Right atrium auricular region (tissue), 2 donors: Measurements from ENCODE around the gene MAP1B. TPM values are rescaled to one million over a fixed set of nuclear protein-coding genes. Genes with fewer than 3 reads are reported as not detected.
A peak's percentile ranks its signal among the peaks of the same experiment; 100 is the strongest.

ENCODE experiments used
- DNase-seq: peaks from one replicate; pipeline ENCODE4 v3.0.0-alpha.2; 2019; ENCODE audit warnings: low spot score
- H3K27ac ChIP-seq, 2 donors: fragments of 200-600 bp; sonication (generic); 1 replicate in 1 of 2; 2 replicates in 1 of 2; pipeline ENCODE4 v1.5.1; 2016 to 2019
- H3K27me3 ChIP-seq, 2 donors: fragments of 200-600 bp; sonication (generic); one replicate each; pipeline versions ENCODE4 v1.5.1 to v1.6.0; 2017 to 2019
- H3K36me3 ChIP-seq: fragments of 200-600 bp; sonication (generic); one replicate; pipeline ENCODE4 v1.5.1; 2016
- H3K4me1 ChIP-seq, 2 donors: fragments of 200-600 bp; sonication (generic); one replicate each; pipeline versions ENCODE4 v1.5.1 to v1.6.0; 2017 to 2019
- H3K4me3 ChIP-seq, 2 donors: fragments of 200-600 bp; sonication (generic); 1 replicate in 1 of 2; 2 replicates in 1 of 2; pipeline ENCODE4 v1.5.1; 2017 to 2019; ENCODE audit warnings: mild to moderate bottlenecking in 1 of 2, moderate library complexity in 1 of 2
- H3K9me3 ChIP-seq, 2 donors: fragments of 200-600 bp; sonication (generic); one replicate each; pipeline ENCODE4 v1.5.1; 2019
- total RNA-seq, 2 donors: library from RNA; depleted of rRNA; stranded (reverse); fragments of >200 nt; gene quantifications; one replicate each; pipeline ENCODE4 v1.1.0, GENCODE V29; 2016
- TF ChIP-seq, protein P1 (sequence below), 2 donors: fragments of 200-600 bp; sonication (generic); IDR thresholded peaks; one replicate each; pipeline ENCODE4 v1.5.1; 2019; ENCODE audit warnings: antibody characterized with exemption in 2 of 2

The MAP1B gene
- total RNA-seq, 2 donors from 2014 or later, result 203 to 558 TPM

DNA sequence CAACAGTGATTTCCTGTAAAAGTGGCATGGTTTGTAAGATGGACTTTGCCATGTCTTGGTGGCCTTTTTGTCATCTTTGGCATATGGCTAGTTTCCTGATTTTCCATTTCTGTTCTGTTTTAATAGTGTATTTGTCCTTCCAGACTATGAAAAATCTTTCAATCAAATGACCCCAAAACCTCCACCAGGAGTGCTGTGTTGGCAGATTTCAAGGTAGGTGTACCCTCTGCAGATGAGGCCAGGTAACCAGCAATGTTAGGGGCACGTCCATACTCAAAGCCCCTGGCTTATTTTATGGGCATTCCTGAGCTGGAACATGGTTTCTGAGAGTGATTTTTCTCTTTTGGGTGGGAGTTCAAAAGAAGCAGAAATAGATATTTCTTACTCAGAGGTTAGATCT lies 15.2 kb upstream of the MAP1B start:
- DNase-seq, result no peak
- Histone ChIP-seq H3K9me3 (no peaks in the 10 kb centered on the region), H3K27me3 (no peaks in the 10 kb centered on the region), H3K4me1 (no peaks in the 10 kb centered on the region), H3K27ac (no peak overlapping the region), H3K36me3 (no peaks in the 10 kb centered on the region), H3K4me3 (no peak overlapping the region)
- TF ChIP-seq, protein P1, sequence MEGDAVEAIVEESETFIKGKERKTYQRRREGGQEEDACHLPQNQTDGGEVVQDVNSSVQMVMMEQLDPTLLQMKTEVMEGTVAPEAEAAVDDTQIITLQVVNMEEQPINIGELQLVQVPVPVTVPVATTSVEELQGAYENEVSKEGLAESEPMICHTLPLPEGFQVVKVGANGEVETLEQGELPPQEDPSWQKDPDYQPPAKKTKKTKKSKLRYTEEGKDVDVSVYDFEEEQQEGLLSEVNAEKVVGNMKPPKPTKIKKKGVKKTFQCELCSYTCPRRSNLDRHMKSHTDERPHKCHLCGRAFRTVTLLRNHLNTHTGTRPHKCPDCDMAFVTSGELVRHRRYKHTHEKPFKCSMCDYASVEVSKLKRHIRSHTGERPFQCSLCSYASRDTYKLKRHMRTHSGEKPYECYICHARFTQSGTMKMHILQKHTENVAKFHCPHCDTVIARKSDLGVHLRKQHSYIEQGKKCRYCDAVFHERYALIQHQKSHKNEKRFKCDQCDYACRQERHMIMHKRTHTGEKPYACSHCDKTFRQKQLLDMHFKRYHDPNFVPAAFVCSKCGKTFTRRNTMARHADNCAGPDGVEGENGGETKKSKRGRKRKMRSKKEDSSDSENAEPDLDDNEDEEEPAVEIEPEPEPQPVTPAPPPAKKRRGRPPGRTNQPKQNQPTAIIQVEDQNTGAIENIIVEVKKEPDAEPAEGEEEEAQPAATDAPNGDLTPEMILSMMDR (IDR thresholded peaks at IDR 0.05), result no peak

DNA sequence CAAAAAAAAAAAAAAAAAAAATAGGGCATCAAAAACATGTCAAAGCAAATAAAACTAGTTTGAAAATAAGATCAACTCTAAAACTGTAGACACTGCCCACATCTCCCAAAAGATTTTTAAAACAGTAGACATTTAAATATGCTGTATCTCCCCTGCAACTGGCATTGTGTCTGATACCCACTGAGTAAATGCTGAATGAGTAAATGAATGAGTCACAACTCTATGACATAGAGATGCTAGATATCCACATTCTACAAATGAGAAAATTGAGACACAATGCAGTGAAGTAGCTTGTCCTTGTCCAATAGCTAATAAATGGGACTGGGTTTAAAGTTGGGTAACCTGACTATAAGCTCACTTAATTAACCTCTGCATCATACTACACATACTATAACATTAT lies 14.1 kb upstream of the MAP1B start:
- H3K27me3 ChIP-seq, result no peaks in the 10 kb centered on the region
- H3K4me1 ChIP-seq, result no peaks in the 10 kb centered on the region
- no peaks in the 10 kb centered on the region for H3K9me3 ChIP-seq
- no peak overlapping the region for H3K4me3 ChIP-seq
- DNase-seq, result no peak
- no peak overlapping the region for H3K27ac ChIP-seq
- no peaks in the 10 kb centered on the region for H3K36me3 ChIP-seq
- TF ChIP-seq, protein P1 (IDR thresholded peaks at IDR 0.05), result no peak

DNA sequence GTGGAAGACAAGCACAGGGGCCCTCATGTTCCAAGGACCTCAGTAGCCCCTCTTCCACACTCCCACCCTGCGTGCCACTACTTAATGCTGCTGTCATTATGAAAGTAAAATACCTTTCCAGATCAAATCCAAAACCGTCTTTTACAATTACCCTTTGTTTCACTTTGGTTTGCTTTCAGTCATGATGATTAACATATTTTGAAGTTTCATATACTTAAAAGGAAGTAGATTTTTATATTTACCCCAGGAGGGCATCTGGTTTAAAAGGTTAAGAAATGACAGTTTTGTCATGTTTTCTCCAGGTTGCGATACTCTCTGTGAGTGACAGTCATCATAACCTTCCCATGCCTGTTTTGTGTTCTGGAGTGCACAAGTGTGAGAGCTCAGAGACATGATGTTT lies 13.5 kb upstream of the MAP1B start:
- H3K4me3 ChIP-seq, result no peak overlapping the region
- no peaks in the 10 kb centered on the region for H3K27me3 ChIP-seq
- TF ChIP-seq, protein P1 (IDR thresholded peaks at IDR 0.05), result no peak

DNA sequence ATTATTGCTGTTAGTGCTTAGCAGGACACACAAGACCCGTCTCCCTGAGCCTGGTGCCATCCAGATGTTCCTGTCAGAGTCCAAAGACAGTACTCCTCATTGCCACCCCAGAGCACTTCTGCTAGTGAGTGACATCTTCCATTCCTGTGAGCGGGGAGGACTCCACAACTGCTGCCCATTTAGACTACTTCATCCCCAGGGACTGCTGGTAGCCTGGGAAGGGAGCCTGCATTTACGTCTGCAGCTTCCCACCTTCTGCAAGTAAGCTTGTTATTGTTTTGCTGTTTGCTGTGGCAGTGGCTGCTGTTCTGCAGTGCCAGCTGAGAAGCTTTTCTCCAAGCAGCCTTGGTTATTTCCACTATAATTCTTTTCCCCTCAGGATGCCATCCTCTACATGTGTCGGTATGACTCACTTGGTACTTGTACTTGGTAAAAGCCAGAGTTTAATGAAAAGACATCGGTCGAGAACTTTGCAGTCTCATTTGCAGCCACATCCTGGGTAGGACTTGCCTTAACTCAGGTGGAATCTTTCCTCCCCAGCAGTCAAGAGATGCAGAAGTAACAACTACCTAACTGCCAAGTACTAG lies 10.6 kb upstream of the MAP1B start:
- DNase-seq, result no peak
- Histone ChIP-seq H3K4me3 (no peak overlapping the region), H3K9me3 (no peaks in the 10 kb centered on the region), H3K36me3 (no peaks in the 10 kb centered on the region), H3K27me3 (no peaks in the 10 kb centered on the region), H3K4me1 (no peaks in the 10 kb centered on the region), H3K27ac (no peak overlapping the region)
- TF ChIP-seq, protein P1 (IDR thresholded peaks at IDR 0.05), result no peak

More for the DNA sequence above, 13.5 kb upstream of the MAP1B start:
- no peak overlapping the region for H3K27ac ChIP-seq
- no peaks in the 10 kb centered on the region for H3K36me3 ChIP-seq
- no peak for DNase-seq
- H3K9me3 ChIP-seq, result no peaks in the 10 kb centered on the region
- no peaks in the 10 kb centered on the region for H3K4me1 ChIP-seq

DNA sequence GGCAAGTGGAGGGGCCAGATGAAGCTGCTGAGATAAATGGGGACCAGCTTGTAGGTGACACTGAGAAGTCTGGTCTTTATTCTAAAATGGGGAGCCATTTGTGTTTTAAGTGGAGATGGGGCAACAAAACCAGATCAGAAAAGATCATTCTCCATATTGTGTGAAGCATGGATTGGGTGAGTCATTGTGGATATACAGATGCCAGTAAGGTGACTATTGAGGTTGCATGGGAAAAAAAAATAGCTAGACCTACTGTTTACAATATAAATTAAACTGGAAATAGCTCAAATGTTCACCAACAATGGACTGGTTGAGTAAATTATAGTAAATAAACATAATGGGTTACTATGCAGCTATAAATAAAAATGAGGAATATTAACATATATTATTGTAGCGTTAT lies 5.4 kb upstream of the MAP1B start:
- Histone ChIP-seq H3K4me1 (peaks cover 0 to 4% of the 10 kb centered on the region in 2 donors), H3K27ac (no peak overlapping the region), H3K36me3 (no peaks in the 10 kb centered on the region), H3K27me3 (no peaks in the 10 kb centered on the region), H3K9me3 (no peaks in the 10 kb centered on the region), H3K4me3 (no peak overlapping the region)
- TF ChIP-seq, protein P1 (IDR thresholded peaks at IDR 0.05), result no peak
- DNase-seq, result no peak

DNA sequence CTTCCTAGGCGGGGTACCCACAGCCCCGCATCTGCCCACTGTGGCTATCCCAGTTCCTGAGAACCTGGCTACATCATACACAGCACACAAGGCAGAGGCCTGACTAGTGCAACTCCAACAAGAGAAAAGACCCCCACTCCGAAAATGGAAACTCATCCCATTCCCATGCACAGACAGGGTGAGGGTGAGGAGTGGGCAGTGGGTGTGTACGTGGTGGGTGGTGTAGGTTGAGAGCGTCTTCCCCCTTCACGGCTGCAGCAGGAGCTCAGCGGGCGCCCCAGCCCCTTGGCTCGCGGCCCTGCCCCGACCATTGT lies 501 bp upstream of the MAP1B start:
- no peak for DNase-seq
- H3K4me1 ChIP-seq, result peaks cover 0 to 31% of the 10 kb centered on the region in 2 donors
- H3K27ac ChIP-seq, result peak overlapping the region; percentile 91 to 95
- H3K4me3 ChIP-seq, result peak overlapping the region; percentile 72 to 91
- no peaks in the 10 kb centered on the region for H3K27me3 ChIP-seq
- H3K36me3 ChIP-seq, result no peaks in the 10 kb centered on the region
- TF ChIP-seq, protein P1 (IDR thresholded peaks at IDR 0.05), result no peak
- no peaks in the 10 kb centered on the region for H3K9me3 ChIP-seq
